NCI-H748 (cell line): ENCODE results near the gene CEP97.
A peak's percentile ranks its signal among the peaks of the same experiment; 100 is the strongest.

ENCODE experiments used
- DNase-seq: peaks from one replicate; lab custom pipeline; 2025; ENCODE audit not compliant: unreplicated experiment; lab: John Stamatoyannopoulos, UW

The CEP97 gene

GRCh38 chr3:101811875-101812274 lies 87.5 kb downstream of the CEP97 start:
- no peak for DNase-seq

- no peak for DNase-seq
Observed at GRCh38 chr3:101812895-101813294, 88.5 kb downstream of the CEP97 start.

GRCh38 chr3:101813817-101814440 lies 89.5 kb downstream of the CEP97 start:
- DNase-seq, result peak; percentile 19

DNA sequence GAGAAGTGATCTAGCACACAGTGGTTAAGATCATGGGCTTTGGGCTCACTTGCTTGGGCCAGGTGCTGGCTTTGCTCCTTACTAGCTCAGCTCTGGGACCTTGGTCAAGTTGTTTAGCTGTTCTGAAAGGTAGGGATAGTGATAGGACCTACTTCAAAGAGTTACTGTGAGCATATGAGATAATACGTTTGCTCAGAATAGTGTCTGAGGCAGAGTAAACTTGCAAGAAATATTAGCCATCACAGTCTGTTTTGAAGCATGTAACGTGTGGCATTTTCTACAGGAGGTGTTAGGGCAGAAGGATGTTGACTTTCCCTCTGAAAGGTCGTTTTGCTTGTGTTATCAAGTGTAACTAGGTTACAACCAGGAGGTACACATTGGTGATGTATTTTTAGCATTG lies 90.4 kb downstream of the CEP97 start:
- no peak for DNase-seq

- no peak for DNase-seq
Observed at GRCh38 chr3:101816215-101817149, 92.1 kb downstream of the CEP97 start.

- DNase-seq, result no peak
Observed at GRCh38 chr3:101817992-101818391, 93.6 kb downstream of the CEP97 start.

- no peak for DNase-seq
Observed at GRCh38 chr3:101819649-101820206, 95.3 kb downstream of the CEP97 start.
